ENCODE data around the gene COG8.

Gene COG8

GRCh38 chr16:69345923-69346322 lies 6.6 kb upstream of the COG8 start:
- DNase-seq (ENCODE audit: low read depth) = no peak

- no peak for DNase-seq (ENCODE audit: low read depth)
Observed at GRCh38 chr16:69344171-69344570, 4.8 kb upstream of the COG8 start.

GRCh38 chr16:69340095-69340644 lies 806 bp upstream of the COG8 start:
- no peak for DNase-seq (ENCODE audit: low read depth)

GRCh38 chr16:69338557-69339288 lies 641 bp downstream of the COG8 start:
- no peak for DNase-seq (ENCODE audit: low read depth)

- DNase-seq (ENCODE audit: low read depth) = no peak
Observed at GRCh38 chr16:69334696-69335095, 4.7 kb downstream of the COG8 start.

GRCh38 chr16:69330286-69331109 lies 8.9 kb downstream of the COG8 start, which contains the start of gene PDF:
PDF (minus strand) TSS chr16:69330588; CDS start chr16:69330570, 18 bp downstream.
- DNase-seq (ENCODE audit: low read depth) = peak; percentile 86

- no peak for DNase-seq (ENCODE audit: low read depth)
Observed at GRCh38 chr16:69329369-69330285, 9.7 kb downstream of the COG8 start.

GRCh38 chr16:69328854-69329316 lies 10.5 kb downstream of the COG8 start:
- DNase-seq (ENCODE audit: low read depth) = no peak

- DNase-seq (ENCODE audit: low read depth) = no peak
Observed at GRCh38 chr16:69327585-69328310, 11.6 kb downstream of the COG8 start.

- no peak for DNase-seq (ENCODE audit: low read depth)
Observed at GRCh38 chr16:69326172-69326873, 13.0 kb downstream of the COG8 start.

- DNase-seq (ENCODE audit: low read depth) = no peak
Observed at GRCh38 chr16:69325784-69326171, 13.6 kb downstream of the COG8 start.

GRCh38 chr16:69324585-69325253 lies 14.6 kb downstream of the COG8 start:
- DNase-seq (ENCODE audit: low read depth) = no peak

GRCh38 chr16:69324013-69324531 lies 15.3 kb downstream of the COG8 start:
- no peak for DNase-seq (ENCODE audit: low read depth)

GRCh38 chr16:69323415-69323814 lies 15.9 kb downstream of the COG8 start:
- no peak for DNase-seq (ENCODE audit: low read depth)

- DNase-seq (ENCODE audit: low read depth) = no peak
Observed at GRCh38 chr16:69322343-69322742, 17.0 kb downstream of the COG8 start.

GRCh38 chr16:69321080-69321479 lies 18.3 kb downstream of the COG8 start:
- DNase-seq (ENCODE audit: low read depth) = no peak

- DNase-seq (ENCODE audit: low read depth) = no peak
Observed at GRCh38 chr16:69320740-69321073, 18.7 kb downstream of the COG8 start.

GRCh38 chr16:69319826-69320739 lies 19.3 kb downstream of the COG8 start:
- no peak for DNase-seq (ENCODE audit: low read depth)

GRCh38 chr16:69319381-69319780 lies 20.0 kb downstream of the COG8 start:
- DNase-seq (ENCODE audit: low read depth) = no peak

Measured in GM04504 (cell line).